SK-N-SH treated with all-trans-retinoic acid at 6 μM for 48 hours (cell line): ENCODE results near the gene ELOVL7.

Experiments
- ATAC-seq: fragments of 200-7000 bp; cut with Tn5 transposase; 3 replicates; pipeline ENCODE4 v1.9.1; 2020; ENCODE audit warnings: mild to moderate bottlenecking, moderate library complexity
- ARNTL ChIP-seq: fragments of 450-650 bp; formaldehyde crosslinking; IDR thresholded peaks from 2 replicates; pipeline ENCODE4 v1.5.0; 2020; ENCODE audit warnings: low read depth, mild to moderate bottlenecking, moderate library complexity, borderline replicate concordance
- BACH2 ChIP-seq: fragments of 250-450 bp; sonication (Bioruptor Pico); IDR thresholded peaks from 2 replicates; pipeline ENCODE4 v1.9.0; 2021; ENCODE audit warnings: mild to moderate bottlenecking, borderline replicate concordance
- CSDC2 ChIP-seq: fragments of 250-450 bp; sonication (Bioruptor Pico); IDR thresholded peaks from 2 replicates; pipeline ENCODE4 v1.5.0; 2020; ENCODE audit warnings: mild to moderate bottlenecking, moderate library complexity
- CSRNP3 ChIP-seq: fragments of 250-450 bp; sonication (Bioruptor Pico); IDR thresholded peaks from 2 replicates; pipeline ENCODE4 v1.5.1; 2021; ENCODE audit warnings: mild to moderate bottlenecking, moderate library complexity
- GLIS3 ChIP-seq: fragments of 250-450 bp; sonication (Bioruptor Pico); IDR thresholded peaks from 2 replicates; pipeline ENCODE4 v1.5.0; 2020; ENCODE audit warnings: mild to moderate bottlenecking, moderate library complexity
- ISL1 ChIP-seq: fragments of 250-450 bp; sonication (Bioruptor Pico); IDR thresholded peaks from 2 replicates; pipeline ENCODE4 v2.1.2; 2022; ENCODE audit warnings: mild to moderate bottlenecking, moderate library complexity
- OSR1 ChIP-seq: fragments of 250-450 bp; sonication (Bioruptor Pico); IDR thresholded peaks from 2 replicates; pipeline ENCODE4 v1.8.0; 2022; ENCODE audit warnings: moderate library complexity, mild to moderate bottlenecking, inconsistent platforms
- PATZ1 ChIP-seq: fragments of 250-450 bp; sonication (Bioruptor Pico); IDR thresholded peaks from 2 replicates; pipeline ENCODE4 v1.8.0; 2020; ENCODE audit warnings: mild to moderate bottlenecking, moderate library complexity, borderline replicate concordance
- PPARA ChIP-seq: fragments of 250-450 bp; sonication (Bioruptor Pico); IDR thresholded peaks from 2 replicates; pipeline ENCODE4 v1.5.0; 2020; ENCODE audit warnings: mild to moderate bottlenecking, borderline replicate concordance
- RARB ChIP-seq: fragments of 250-450 bp; sonication (Bioruptor Pico); IDR thresholded peaks from 2 replicates; pipeline ENCODE4 v1.8.0; 2021; ENCODE audit warnings: mild to moderate bottlenecking, moderate library complexity
- TOX ChIP-seq: fragments of 250-450 bp; sonication (Bioruptor Pico); IDR thresholded peaks from 2 replicates; pipeline ENCODE4 v1.8.0; 2021; ENCODE audit warnings: mild to moderate bottlenecking, moderate library complexity, borderline replicate concordance
- ZC3H10 ChIP-seq: fragments of 250-450 bp; sonication (Bioruptor Pico); IDR thresholded peaks from 2 replicates; pipeline ENCODE4 v1.5.1; 2021; ENCODE audit warnings: mild to moderate bottlenecking, moderate library complexity
- ZFP30 ChIP-seq: fragments of 450-650 bp; formaldehyde crosslinking; IDR thresholded peaks from 2 replicates; pipeline ENCODE4 v1.5.0; 2022; ENCODE audit warnings: mild to moderate bottlenecking, moderate library complexity
- ZNF565 ChIP-seq: fragments of 450-650 bp; formaldehyde crosslinking; conservative IDR thresholded peaks from 2 replicates; pipeline ENCODE4 v1.5.0; 2020; ENCODE audit warnings: low read depth, mild to moderate bottlenecking, moderate library complexity
- ZNF70 ChIP-seq: fragments of 450-650 bp; formaldehyde crosslinking; IDR thresholded peaks from 2 replicates; pipeline ENCODE4 v1.5.0; 2020; ENCODE audit warnings: mild to moderate bottlenecking, moderate library complexity
- ZNF8 ChIP-seq: fragments of 450-650 bp; formaldehyde crosslinking; IDR thresholded peaks from 2 replicates; pipeline ENCODE4 v1.5.0; 2020; ENCODE audit warnings: mild to moderate bottlenecking, moderate library complexity
- TF ChIP-seq, protein P1 (sequence below): fragments of 250-450 bp; sonication (Bioruptor Pico); IDR thresholded peaks from 2 replicates; pipeline ENCODE4 v1.5.1; 2020; ENCODE audit warnings: low read depth, mild to moderate bottlenecking, moderate library complexity
- TF ChIP-seq, protein P2 (sequence below): fragments of 250-450 bp; sonication (Bioruptor Pico); IDR thresholded peaks from 2 replicates; pipeline ENCODE4 v1.8.0; 2021; ENCODE audit warnings: low read depth, mild to moderate bottlenecking, moderate library complexity, borderline replicate concordance
- TF ChIP-seq, protein P3 (sequence below): fragments of 250-450 bp; sonication (Bioruptor Pico); IDR thresholded peaks from 2 replicates; pipeline ENCODE4 v1.5.0; 2020; ENCODE audit warnings: mild to moderate bottlenecking, moderate library complexity

Gene ELOVL7

GRCh38 chr5:60705144-60705543 lies 138.9 kb downstream of the ELOVL7 start (continued):
- TF ChIP-seq, protein P1, sequence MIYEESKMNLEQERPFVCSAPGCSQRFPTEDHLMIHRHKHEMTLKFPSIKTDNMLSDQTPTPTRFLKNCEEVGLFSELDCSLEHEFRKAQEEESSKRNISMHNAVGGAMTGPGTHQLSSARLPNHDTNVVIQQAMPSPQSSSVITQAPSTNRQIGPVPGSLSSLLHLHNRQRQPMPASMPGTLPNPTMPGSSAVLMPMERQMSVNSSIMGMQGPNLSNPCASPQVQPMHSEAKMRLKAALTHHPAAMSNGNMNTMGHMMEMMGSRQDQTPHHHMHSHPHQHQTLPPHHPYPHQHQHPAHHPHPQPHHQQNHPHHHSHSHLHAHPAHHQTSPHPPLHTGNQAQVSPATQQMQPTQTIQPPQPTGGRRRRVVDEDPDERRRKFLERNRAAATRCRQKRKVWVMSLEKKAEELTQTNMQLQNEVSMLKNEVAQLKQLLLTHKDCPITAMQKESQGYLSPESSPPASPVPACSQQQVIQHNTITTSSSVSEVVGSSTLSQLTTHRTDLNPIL (CRISPR knock-in tag): no peak
- TF ChIP-seq ZFP30 (CRISPR knock-in tag) (no peak), ZNF8 (no peak), GLIS3 (no peak), ZC3H10 (no peak)

DNA sequence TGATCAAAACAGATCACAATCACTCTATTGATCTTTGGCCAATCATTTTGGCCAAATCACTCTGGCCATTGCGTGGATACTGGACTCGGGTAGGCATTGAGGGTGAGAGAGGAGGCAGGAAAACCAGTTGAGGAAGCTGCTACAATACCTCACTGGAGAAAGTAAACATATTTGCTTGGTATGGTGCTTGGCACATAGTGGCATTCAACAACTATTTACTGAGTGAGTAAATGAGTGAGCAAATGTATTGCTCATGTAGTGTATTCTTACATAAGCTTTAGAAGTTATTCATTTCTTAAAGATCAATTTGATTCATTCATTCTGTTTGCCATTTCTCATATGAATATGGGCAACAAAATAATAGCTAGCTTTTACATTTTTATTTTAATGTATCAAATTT lies 140.1 kb downstream of the ELOVL7 start:
- ATAC-seq: no peak
- TF ChIP-seq, protein P2, sequence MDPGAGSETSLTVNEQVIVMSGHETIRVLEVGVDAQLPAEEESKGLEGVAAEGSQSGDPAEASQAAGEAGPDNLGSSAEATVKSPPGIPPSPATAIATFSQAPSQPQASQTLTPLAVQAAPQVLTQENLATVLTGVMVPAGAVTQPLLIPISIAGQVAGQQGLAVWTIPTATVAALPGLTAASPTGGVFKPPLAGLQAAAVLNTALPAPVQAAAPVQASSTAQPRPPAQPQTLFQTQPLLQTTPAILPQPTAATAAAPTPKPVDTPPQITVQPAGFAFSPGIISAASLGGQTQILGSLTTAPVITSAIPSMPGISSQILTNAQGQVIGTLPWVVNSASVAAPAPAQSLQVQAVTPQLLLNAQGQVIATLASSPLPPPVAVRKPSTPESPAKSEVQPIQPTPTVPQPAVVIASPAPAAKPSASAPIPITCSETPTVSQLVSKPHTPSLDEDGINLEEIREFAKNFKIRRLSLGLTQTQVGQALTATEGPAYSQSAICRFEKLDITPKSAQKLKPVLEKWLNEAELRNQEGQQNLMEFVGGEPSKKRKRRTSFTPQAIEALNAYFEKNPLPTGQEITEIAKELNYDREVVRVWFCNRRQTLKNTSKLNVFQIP (CRISPR knock-in tag): no peak
- TF ChIP-seq BACH2 (CRISPR knock-in tag) (no peak), OSR1 (CRISPR knock-in tag) (no peak), PPARA (no peak), PATZ1 (CRISPR knock-in tag) (no peak), RARB (CRISPR knock-in tag) (no peak), ZC3H10 (no peak), ZFP30 (CRISPR knock-in tag) (no peak), CSDC2 (no peak), ZNF8 (no peak), GLIS3 (no peak), ZNF565 (CRISPR knock-in tag) (no peak), CSRNP3 (no peak), TOX (CRISPR knock-in tag) (no peak), ARNTL (CRISPR knock-in tag) (no peak), ZNF70 (CRISPR knock-in tag) (no peak), ISL1 (CRISPR knock-in tag) (no peak)
- TF ChIP-seq, protein P3, sequence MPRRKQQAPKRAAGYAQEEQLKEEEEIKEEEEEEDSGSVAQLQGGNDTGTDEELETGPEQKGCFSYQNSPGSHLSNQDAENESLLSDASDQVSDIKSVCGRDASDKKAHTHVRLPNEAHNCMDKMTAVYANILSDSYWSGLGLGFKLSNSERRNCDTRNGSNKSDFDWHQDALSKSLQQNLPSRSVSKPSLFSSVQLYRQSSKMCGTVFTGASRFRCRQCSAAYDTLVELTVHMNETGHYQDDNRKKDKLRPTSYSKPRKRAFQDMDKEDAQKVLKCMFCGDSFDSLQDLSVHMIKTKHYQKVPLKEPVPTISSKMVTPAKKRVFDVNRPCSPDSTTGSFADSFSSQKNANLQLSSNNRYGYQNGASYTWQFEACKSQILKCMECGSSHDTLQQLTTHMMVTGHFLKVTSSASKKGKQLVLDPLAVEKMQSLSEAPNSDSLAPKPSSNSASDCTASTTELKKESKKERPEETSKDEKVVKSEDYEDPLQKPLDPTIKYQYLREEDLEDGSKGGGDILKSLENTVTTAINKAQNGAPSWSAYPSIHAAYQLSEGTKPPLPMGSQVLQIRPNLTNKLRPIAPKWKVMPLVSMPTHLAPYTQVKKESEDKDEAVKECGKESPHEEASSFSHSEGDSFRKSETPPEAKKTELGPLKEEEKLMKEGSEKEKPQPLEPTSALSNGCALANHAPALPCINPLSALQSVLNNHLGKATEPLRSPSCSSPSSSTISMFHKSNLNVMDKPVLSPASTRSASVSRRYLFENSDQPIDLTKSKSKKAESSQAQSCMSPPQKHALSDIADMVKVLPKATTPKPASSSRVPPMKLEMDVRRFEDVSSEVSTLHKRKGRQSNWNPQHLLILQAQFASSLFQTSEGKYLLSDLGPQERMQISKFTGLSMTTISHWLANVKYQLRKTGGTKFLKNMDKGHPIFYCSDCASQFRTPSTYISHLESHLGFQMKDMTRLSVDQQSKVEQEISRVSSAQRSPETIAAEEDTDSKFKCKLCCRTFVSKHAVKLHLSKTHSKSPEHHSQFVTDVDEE (CRISPR knock-in tag): no peak
